ENCODE results near the gene FMNL3.

FMNL3 gene

DNA sequence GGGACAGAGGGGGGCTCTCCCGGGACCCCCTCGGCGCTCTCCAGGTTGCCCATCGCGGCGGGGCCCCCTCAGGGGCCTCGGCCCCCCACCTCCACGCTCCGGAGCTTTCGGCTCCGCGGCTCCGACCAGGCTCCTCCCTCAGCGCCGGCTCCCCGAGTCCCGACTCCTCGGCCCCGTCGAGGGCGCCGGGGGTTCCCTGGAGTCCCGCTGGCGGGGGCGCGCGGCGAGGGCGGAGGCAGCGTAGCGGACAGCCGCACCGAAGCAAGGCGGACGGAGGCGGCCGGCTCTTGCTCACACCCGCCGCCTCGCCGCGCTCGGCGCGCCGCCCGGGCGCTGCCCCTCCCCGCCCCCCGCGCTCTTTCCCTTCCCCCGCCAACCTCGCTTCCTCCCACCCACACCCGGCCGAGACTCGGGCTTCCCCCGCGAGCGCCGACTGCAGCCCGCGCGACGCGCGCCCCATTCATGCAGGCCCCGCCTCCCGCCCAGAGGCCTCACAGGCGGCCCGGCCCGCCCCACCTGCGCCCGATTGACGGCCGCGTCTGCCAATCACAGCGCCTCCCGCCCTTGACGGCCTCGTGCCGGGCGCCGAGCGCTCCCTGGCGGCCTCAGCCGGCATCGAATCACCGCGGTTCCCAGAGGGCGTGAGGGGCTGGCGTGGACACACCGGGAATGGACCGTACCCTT, at the start of gene FMNL3:
FMNL3 (minus strand) TSS at position 278 of the 684 bp plus-strand sequence; CDS start at position 53, 225 bp downstream.
- peak within 1 kb of the TSS; percentile 74 to 78 for H3K4me3 ChIP-seq (replicated peaks in 1 of 2; ENCODE audit: low read depth in 2 of 2, low read length in 2 of 2)
- TF ChIP-seq, protein P1, sequence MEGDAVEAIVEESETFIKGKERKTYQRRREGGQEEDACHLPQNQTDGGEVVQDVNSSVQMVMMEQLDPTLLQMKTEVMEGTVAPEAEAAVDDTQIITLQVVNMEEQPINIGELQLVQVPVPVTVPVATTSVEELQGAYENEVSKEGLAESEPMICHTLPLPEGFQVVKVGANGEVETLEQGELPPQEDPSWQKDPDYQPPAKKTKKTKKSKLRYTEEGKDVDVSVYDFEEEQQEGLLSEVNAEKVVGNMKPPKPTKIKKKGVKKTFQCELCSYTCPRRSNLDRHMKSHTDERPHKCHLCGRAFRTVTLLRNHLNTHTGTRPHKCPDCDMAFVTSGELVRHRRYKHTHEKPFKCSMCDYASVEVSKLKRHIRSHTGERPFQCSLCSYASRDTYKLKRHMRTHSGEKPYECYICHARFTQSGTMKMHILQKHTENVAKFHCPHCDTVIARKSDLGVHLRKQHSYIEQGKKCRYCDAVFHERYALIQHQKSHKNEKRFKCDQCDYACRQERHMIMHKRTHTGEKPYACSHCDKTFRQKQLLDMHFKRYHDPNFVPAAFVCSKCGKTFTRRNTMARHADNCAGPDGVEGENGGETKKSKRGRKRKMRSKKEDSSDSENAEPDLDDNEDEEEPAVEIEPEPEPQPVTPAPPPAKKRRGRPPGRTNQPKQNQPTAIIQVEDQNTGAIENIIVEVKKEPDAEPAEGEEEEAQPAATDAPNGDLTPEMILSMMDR (IDR thresholded peaks at IDR 0.05; ENCODE audit: low read depth, low read length), result peak; percentile 86
- DNase-seq (ENCODE audit: low read depth in 2 of 2), result peak; percentile 97 to 98

DNA sequence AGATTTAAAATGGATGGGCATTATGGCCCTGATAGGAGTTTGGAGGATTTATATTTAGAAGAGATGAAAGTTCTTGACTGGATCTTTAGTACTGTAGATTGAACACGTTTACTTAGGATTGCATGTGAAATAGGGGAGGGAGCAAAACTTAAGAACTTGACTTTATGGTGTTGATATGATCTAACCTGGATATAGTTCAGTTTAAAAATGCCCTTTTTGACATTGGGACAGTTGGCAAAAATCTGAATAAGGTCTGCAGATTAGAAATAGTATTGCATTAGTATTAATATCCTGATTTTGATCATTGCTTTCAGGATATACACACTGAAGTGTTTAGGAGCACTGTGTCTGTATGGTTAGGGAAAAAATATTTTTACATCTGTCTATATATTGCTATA, 43.8 kb upstream of the FMNL3 start:
- no peak for DNase-seq (ENCODE audit: low read depth in 2 of 2)
- TF ChIP-seq, protein P1 (IDR thresholded peaks at IDR 0.05; ENCODE audit: low read depth, low read length), result no peak
- H3K4me3 ChIP-seq (replicated peaks in 1 of 2; ENCODE audit: low read depth in 2 of 2, low read length in 2 of 2), result no peak overlapping the region

DNA sequence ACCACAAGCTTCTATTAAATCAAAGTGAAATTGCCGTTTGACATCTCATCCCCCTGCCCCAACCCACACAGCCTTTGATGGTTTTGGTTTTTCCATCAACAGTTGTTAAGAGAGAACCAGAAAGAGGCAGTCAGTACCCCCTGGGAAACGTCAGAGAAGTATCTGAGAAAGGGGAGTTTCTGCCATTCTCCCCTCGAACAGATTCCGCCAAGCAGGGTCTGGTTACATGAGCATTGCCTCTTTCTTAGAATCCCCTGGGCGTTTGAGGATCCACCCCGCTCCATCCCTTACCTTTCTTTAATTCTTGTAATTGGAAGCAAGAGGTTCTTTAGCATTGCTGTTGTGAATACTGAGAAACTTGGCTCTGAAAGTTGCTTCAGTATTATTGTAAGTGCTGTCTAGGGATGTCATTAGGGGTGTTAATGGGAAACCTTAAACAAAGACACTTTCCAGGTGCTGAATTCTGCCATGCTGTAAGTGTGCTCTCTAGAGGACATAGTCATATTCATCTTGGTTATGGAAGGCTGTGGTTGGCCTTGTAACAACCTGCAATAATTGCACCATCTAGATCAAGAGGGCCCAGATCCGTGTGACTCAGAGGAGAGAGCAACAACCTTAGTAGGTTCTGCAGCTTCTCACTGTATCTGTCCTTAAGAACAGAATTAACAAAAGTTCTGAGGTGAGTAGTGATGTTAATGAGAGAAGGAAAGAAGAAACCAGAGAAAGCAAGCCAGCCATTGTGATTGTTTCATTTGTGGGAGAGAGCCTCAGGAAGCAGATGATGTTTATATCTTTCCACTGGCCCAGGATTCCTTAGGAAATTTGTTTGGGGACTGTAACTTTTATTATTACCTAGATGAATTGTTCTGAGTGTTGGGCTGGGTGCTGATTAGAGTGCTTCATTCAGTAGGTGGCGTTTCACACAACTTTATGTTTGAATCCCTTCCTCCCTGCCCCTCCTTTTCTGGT, 43.1 kb upstream of the FMNL3 start:
- TF ChIP-seq, protein P1 (IDR thresholded peaks at IDR 0.05; ENCODE audit: low read depth, low read length), result no peak
- peak; percentile 44 to 89 for DNase-seq (ENCODE audit: low read depth in 2 of 2)
- H3K4me3 ChIP-seq (replicated peaks in 1 of 2; ENCODE audit: low read depth in 2 of 2, low read length in 2 of 2), result no peak overlapping the region

DNA sequence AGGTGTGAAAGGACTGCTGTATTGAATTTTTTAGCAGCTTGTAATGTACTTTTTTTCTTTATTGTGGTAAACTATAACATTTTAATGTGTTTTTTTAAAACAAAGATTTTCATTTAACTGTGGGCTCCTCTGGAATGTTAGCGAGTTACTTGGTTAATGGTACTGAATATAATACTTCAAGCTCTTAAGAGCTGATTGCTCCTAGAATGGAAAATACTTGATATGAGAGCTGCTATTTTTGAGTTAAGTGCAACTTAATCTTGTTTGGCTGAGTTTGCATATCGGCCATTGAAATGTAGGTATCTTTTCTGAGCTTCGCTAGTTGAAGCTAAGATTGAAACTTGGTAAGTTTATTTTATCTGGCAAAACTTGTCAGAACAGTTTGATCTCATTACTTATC, 41.6 kb upstream of the FMNL3 start:
- no peak for DNase-seq (ENCODE audit: low read depth in 2 of 2)
- TF ChIP-seq, protein P1 (IDR thresholded peaks at IDR 0.05; ENCODE audit: low read depth, low read length), result no peak

GRCh38 chr12:49748306-49748705, 41.1 kb upstream of the FMNL3 start:
- no peak overlapping the region for H3K4me3 ChIP-seq (replicated peaks in 1 of 2; ENCODE audit: low read depth in 2 of 2, low read length in 2 of 2)
- peak in 1 of 2 donors; percentile 21 for DNase-seq (ENCODE audit: low read depth in 2 of 2)
- TF ChIP-seq, protein P1 (IDR thresholded peaks at IDR 0.05; ENCODE audit: low read depth, low read length), result no peak

More for the DNA sequence above, 41.6 kb upstream of the FMNL3 start:
- no peak overlapping the region for H3K4me3 ChIP-seq (replicated peaks in 1 of 2; ENCODE audit: low read depth in 2 of 2, low read length in 2 of 2)

DNA sequence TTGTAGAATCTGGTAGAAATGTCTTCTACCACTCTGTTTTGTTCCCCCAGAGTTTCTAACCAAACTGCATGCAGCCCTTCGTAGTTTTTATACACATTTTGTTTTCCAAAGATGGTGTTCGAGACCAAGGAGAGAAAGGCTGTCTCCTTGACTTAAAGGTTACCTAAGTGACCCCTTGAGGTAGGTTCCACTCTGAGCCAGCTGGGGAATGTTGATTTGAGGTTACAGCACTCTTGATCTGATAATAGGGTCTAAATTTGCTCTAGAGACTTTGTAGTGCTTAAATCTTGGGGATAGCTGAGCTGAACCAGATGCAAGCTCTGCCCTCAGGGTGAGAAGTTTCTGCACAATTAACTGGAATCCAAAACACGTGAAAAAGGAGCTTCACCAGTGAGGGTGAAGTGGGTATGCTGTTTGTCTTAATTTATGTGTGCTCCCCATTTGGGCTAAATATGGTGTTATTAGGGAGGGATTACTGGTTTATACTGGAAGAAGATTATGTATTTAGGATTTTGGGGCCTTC, 37.2 kb upstream of the FMNL3 start:
- H3K4me3 ChIP-seq (replicated peaks in 1 of 2; ENCODE audit: low read depth in 2 of 2, low read length in 2 of 2), result no peak overlapping the region
- DNase-seq (ENCODE audit: low read depth in 2 of 2), result no peak

More for the DNA sequence above, 37.2 kb upstream of the FMNL3 start:
- TF ChIP-seq, protein P1 (IDR thresholded peaks at IDR 0.05; ENCODE audit: low read depth, low read length), result no peak

Measured in cardiac fibroblast (primary cell).